Measurements from ENCODE around the gene TTLL6. TPM values are rescaled to one million over a fixed set of nuclear protein-coding genes. Genes with fewer than 3 reads are reported as not detected.

TTLL6 gene
- total and polyA plus RNA-seq, 9 of the 15 experiments (the other 6 are each of a cell fraction or from before 2014, with no cell fraction given), result 0.05 TPM; not detected in 8

DNA sequence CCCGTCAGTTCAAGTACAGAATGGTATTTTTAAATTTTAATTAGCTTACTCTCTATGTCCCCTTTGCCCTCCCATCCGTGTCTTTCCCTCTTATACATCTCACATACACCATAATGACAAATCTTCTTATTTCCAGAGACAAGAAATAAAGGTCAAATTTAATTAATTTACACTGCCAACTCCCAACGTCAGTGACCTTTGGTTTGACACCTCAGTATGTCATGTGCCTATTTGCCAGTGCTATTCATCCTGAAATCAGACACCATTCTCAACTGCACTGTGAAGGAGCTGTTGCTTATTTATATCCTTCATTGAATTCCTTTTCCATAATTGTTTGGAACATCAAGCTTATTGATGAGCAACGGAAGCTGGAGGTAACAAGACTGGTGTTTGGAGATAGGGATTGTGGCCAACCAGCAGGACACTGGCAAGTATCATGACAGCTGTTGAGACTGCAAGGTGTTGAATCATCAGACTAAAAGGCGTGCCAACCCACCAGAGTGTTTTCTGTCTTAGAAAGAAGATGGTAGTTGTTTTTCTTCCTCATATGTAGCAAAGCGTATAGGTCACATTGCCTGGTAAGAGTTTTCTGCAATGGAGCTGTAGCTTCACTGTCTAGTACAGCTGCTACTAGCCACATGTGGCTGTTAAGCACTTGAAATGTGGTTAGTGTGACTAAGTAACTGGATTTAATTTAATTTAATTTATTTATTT, 26.3 kb upstream of the TTLL6 start:
- H3K27me3 ChIP-seq (ENCODE audit: control insufficient read depth in 2 of 2, insufficient read depth in 2 of 2, low read length in 2 of 2), result no peaks in the 10 kb centered on the region
- H3K9me3 ChIP-seq (replicated peaks; ENCODE audit: control insufficient read depth, insufficient read depth, low read depth, low read length), result no peaks in the 10 kb centered on the region
- no peaks in the 10 kb centered on the region; the same call in 1 of the 2 replicates for H4K20me1 ChIP-seq (replicated peaks; ENCODE audit: control insufficient read depth, insufficient read depth, low read length)
- no peak overlapping the region for H3K9ac ChIP-seq (ENCODE audit: insufficient read depth in 1 of 2, low read depth in 2 of 2, low read length in 2 of 2)
- H3K36me3 ChIP-seq (ENCODE audit: control insufficient read depth, insufficient read depth, low read length), result peaks cover 26% of the 10 kb centered on the region
- peak; percentile 19 for FAIRE-seq
- intact Hi-C loops (cut with micrococcal nuclease), result no loop called here
- no peak overlapping the region for H3K4me3 ChIP-seq
- TSS peak; percentile 28 for BruUV-seq (replicated peaks)
- ChIA-PET POLR2A (interaction anchor here (1.0 to 2.7 kb wide), 3 partner anchors 9 to 53 kb away, joined by 4 to 10 read pairs (median 9); no protein-coding TSS in a partner anchor), CTCF (ENCODE audit: low intra/inter-chr PET ratio) (no interaction called here)
- in situ Hi-C loops (cut with MboI), result no loop called here
- peaks cover 6% of the 10 kb centered on the region for H3K9me1 ChIP-seq (ENCODE audit: control insufficient read depth, insufficient read depth, low read length)
- peaks cover 3% of the 10 kb centered on the region; the same call in 1 of the 3 replicates for H3K79me2 ChIP-seq (ENCODE audit: control insufficient read depth, insufficient read depth, low read length)
- peaks cover 0 to 2% of the 10 kb centered on the region in 2 experiments; a peak in 1 of 5 replicates for H3K4me1 ChIP-seq (replicated peaks in 1 of 2; ENCODE audit: control insufficient read depth in 2 of 2, insufficient read depth in 2 of 2, low read length in 2 of 2)
- DNase-seq (ENCODE audit: extremely low read depth in 1 of 4, low spot score in 3 of 4), result no peak
- WGBS (ENCODE audit: insufficient coverage, low coverage, missing lambda C conversion rate), result 73% methylated on average over 6 of the region's 6 CpGs
- ATAC-seq, result no peak
- no peak overlapping the region for H3K27ac ChIP-seq (ENCODE audit: extremely low read depth, low read depth, low read length)
- no peak overlapping the region for H2AFZ ChIP-seq (ENCODE audit: low read depth, low read length)
- H3K4me2 ChIP-seq (ENCODE audit: insufficient read depth, low read length), result no peak overlapping the region
- no peak for TF ChIP-seq ZNF609 (CRISPR knock-in tag; IDR thresholded peaks at IDR 0.05; ENCODE audit: borderline replicate concordance)
- TF ChIP-seq RBM22 (IDR thresholded peaks at IDR 0.05; ENCODE audit: low read depth, low read length, poor library complexity, severe bottlenecking), result no peak
- no peak for TF ChIP-seq POU5F1 (IDR thresholded peaks at IDR 0.05; ENCODE audit: borderline replicate concordance, low read depth, low read length, partially characterized antibody)
- TF ChIP-seq MGA (IDR thresholded peaks at IDR 0.05), result no peak
